ENCODE results near the gene CDC42BPB.

DNA sequence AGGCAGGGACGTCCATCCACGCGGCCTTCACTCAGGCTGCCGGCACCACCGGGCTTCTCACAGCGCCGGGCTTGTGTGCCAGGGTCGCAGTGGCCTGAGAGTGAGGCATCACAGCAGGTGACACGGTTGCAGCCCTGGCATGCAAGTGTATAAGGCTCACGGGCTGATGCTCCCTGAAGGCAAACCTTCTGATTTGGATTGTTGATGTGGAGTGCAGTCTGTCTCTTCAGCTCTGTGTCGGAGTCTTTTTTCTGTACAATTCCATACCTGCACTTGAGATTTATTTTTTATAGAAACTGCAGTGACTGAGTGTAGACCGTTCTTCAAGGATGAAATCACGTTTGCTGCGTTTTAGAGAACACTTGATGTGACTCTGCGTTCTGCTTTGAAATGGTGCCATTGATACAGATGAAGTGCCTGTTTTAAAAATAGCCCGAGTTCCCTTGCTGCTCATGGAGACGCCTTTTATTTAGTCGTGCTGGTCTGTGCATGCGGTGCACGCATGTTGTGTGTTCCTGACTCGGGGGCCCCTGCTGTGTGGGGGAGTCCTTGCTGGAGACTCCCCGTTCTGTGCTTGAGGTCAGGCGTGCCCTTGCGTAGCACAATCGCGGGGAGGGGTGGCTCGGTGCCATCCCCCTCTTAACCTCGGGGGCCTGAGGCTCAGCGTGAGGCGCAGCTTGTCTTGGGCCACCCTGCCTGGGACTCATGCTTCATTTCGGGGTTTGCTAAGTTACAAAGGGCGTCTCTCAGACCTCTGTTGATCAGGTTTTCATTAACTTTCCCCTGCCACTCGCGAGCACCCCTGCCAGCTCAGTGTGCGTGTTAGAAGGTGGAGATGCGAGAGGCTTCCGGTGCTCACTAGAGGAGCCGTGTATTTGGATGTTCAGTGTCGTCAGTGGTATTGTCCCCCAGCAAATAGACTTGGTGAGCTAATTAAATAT lies 156.4 kb downstream of the CDC42BPB start:
- TF ChIP-seq POLR2A (IDR thresholded peaks at IDR 0.05): no peak
- TF ChIP-seq, protein P1, sequence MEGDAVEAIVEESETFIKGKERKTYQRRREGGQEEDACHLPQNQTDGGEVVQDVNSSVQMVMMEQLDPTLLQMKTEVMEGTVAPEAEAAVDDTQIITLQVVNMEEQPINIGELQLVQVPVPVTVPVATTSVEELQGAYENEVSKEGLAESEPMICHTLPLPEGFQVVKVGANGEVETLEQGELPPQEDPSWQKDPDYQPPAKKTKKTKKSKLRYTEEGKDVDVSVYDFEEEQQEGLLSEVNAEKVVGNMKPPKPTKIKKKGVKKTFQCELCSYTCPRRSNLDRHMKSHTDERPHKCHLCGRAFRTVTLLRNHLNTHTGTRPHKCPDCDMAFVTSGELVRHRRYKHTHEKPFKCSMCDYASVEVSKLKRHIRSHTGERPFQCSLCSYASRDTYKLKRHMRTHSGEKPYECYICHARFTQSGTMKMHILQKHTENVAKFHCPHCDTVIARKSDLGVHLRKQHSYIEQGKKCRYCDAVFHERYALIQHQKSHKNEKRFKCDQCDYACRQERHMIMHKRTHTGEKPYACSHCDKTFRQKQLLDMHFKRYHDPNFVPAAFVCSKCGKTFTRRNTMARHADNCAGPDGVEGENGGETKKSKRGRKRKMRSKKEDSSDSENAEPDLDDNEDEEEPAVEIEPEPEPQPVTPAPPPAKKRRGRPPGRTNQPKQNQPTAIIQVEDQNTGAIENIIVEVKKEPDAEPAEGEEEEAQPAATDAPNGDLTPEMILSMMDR (IDR thresholded peaks at IDR 0.05): no peak
